ENCODE data around the gene L3MBTL4. TPM values are rescaled to one million over a fixed set of nuclear protein-coding genes. Genes with fewer than 3 reads are reported as not detected.

The L3MBTL4 gene
- polyA plus RNA-seq, 4 donors: 2.6 to 6.5 (median 3.6) TPM

DNA sequence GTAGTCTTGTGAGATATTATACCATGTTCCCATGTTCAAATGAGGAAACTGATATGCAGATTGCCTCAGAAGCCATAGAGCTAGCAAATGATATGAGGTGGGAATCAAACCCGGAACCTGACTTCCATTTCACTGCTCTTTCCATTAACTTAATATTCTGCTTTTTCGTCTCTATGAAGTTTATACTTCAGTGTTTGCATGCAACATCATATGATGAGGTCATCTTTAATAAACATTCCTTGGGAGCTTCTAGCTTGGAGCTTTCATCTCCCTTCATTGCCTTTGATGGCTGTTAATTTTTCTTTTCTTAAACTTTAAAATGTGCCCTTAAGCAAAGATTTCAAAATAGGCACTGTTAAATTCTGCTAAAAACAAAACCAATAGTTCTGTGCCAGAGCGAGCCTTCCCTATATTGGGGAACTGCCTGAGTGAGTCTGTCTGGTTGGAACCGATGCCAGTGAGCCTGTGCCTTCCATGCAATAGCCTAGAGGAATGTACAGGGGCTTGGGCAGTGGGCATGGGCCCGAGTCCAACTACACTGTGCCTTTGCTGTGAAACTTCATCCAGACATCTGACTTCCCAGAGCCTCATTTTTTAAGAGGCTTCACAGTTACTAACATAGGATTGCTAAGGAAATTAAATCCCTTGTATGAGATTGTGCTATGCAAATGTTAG lies 428.3 kb downstream of the L3MBTL4 start:
- H3K9me3 ChIP-seq (ENCODE audit: control insufficient read depth in 2 of 2, insufficient read depth in 1 of 2, low read depth in 1 of 2, low read length in 1 of 2): no peaks in the 10 kb centered on the region
- H3K27me3 ChIP-seq (ENCODE audit: control insufficient read depth in 3 of 3, insufficient read depth in 3 of 3, low read length in 3 of 3): no peaks in the 10 kb centered on the region
- 76 to 88% (median 77%) methylated on average over 5 of the region's 5 CpGs for WGBS, 3 donors
- no peak overlapping the region for H3K4me3 ChIP-seq (ENCODE audit: low read depth in 1 of 3, low read length in 3 of 3)
- H3K4me1 ChIP-seq (ENCODE audit: control insufficient read depth in 3 of 3, insufficient read depth in 2 of 3, low read depth in 1 of 3, low read length in 2 of 3): no peaks in the 10 kb centered on the region
- no peaks in the 10 kb centered on the region for H3K36me3 ChIP-seq (ENCODE audit: control insufficient read depth in 3 of 3, insufficient read depth in 2 of 3, low read depth in 1 of 3, low read length in 3 of 3)
- no peak overlapping the region for H3K27ac ChIP-seq (ENCODE audit: low read depth in 1 of 3, low read length in 2 of 3)
- no peak for DNase-seq
- FAIRE-seq: no peak

DNA sequence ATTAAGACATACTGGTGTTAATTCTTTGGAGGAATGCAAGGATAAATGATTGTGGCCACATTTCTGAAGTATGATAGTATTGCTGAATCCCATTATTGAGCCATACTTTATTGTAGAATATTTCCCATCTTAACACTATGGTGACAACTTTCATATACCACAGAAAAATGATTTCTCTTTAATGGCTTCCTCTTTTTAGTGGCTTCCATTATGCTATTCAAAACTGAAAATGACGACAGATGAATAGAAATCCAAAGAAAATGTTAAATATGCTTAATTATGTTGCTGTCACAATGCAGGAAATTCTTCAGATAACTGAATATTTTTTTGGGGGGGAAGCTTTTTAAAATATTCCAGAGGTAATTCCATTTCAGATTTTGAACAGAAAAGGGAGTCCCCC lies 430.5 kb downstream of the L3MBTL4 start:
- WGBS, 3 donors: 79 to 83% (median 81%) methylated on average over 1 of the region's 1 CpG
- Histone ChIP-seq H3K36me3 (ENCODE audit: control insufficient read depth in 3 of 3, insufficient read depth in 2 of 3, low read depth in 1 of 3, low read length in 3 of 3) (no peaks in the 10 kb centered on the region), H3K27me3 (ENCODE audit: control insufficient read depth in 3 of 3, insufficient read depth in 3 of 3, low read length in 3 of 3) (no peaks in the 10 kb centered on the region), H3K4me1 (ENCODE audit: control insufficient read depth in 3 of 3, insufficient read depth in 2 of 3, low read depth in 1 of 3, low read length in 2 of 3) (no peaks in the 10 kb centered on the region), H3K27ac (ENCODE audit: low read depth in 1 of 3, low read length in 2 of 3) (no peak overlapping the region), H3K9me3 (ENCODE audit: control insufficient read depth in 2 of 2, insufficient read depth in 1 of 2, low read depth in 1 of 2, low read length in 1 of 2) (no peaks in the 10 kb centered on the region), H3K4me3 (ENCODE audit: low read depth in 1 of 3, low read length in 3 of 3) (no peak overlapping the region)
- FAIRE-seq (no peak), DNase-seq (no peak)

DNA sequence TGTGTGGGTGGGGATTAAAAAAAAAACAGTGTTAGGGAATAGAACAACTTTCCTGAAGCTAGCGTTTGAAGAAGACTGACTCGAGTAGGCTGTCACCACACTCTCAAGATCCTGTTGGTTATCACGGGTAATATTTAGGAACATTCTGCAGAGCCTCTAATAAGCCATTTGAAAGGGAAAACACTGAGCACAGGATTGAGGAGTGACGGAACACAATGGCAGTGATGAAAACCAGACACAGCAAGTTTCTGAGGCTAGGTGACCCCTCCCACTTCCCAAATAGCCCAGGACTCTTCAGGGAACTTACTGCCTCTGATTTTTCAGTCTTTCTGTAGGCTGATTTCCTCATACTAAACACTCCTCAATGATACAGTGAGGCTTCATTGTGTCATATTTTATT lies 431.2 kb downstream of the L3MBTL4 start:
- FAIRE-seq: no peak
- Histone ChIP-seq H3K9me3 (ENCODE audit: control insufficient read depth in 2 of 2, insufficient read depth in 1 of 2, low read depth in 1 of 2, low read length in 1 of 2) (no peaks in the 10 kb centered on the region), H3K4me1 (ENCODE audit: control insufficient read depth in 3 of 3, insufficient read depth in 2 of 3, low read depth in 1 of 3, low read length in 2 of 3) (no peaks in the 10 kb centered on the region), H3K27ac (ENCODE audit: low read depth in 1 of 3, low read length in 2 of 3) (no peak overlapping the region), H3K36me3 (ENCODE audit: control insufficient read depth in 3 of 3, insufficient read depth in 2 of 3, low read depth in 1 of 3, low read length in 3 of 3) (no peaks in the 10 kb centered on the region), H3K4me3 (ENCODE audit: low read depth in 1 of 3, low read length in 3 of 3) (no peak overlapping the region), H3K27me3 (ENCODE audit: control insufficient read depth in 3 of 3, insufficient read depth in 3 of 3, low read length in 3 of 3) (no peaks in the 10 kb centered on the region)
- WGBS, 3 donors: 49 to 86% (median 76%) methylated on average over 4 of the region's 4 CpGs
- DNase-seq: no peak

DNA sequence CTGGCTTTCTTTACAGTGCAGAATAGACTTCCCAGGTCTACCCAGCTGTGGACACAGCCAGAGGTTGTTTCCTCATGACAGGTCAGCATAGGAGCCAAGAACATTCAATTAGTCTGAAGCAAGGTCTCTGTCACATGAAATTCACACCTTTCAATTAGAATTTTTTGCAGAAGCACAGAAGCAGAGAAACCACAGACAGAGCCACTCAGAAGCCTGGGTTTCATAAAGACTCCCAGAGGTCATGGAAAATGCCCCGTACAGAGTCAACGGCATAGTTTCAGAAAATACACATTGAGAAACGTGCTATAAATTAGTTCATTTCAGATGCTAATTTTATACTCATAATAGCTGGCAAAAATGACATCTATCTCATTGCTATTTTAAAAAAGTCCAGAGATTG lies 432.4 kb downstream of the L3MBTL4 start:
- Histone ChIP-seq H3K27ac (ENCODE audit: low read depth in 1 of 3, low read length in 2 of 3) (no peak overlapping the region), H3K27me3 (ENCODE audit: control insufficient read depth in 3 of 3, insufficient read depth in 3 of 3, low read length in 3 of 3) (no peaks in the 10 kb centered on the region), H3K4me3 (ENCODE audit: low read depth in 1 of 3, low read length in 3 of 3) (no peak overlapping the region), H3K36me3 (ENCODE audit: control insufficient read depth in 3 of 3, insufficient read depth in 2 of 3, low read depth in 1 of 3, low read length in 3 of 3) (no peaks in the 10 kb centered on the region), H3K4me1 (ENCODE audit: control insufficient read depth in 3 of 3, insufficient read depth in 2 of 3, low read depth in 1 of 3, low read length in 2 of 3) (no peaks in the 10 kb centered on the region), H3K9me3 (ENCODE audit: control insufficient read depth in 2 of 2, insufficient read depth in 1 of 2, low read depth in 1 of 2, low read length in 1 of 2) (no peaks in the 10 kb centered on the region)
- 74 to 95% (median 84%) methylated on average over 3 of the region's 3 CpGs for WGBS, 3 donors
- no peak for DNase-seq
- no peak for FAIRE-seq

DNA sequence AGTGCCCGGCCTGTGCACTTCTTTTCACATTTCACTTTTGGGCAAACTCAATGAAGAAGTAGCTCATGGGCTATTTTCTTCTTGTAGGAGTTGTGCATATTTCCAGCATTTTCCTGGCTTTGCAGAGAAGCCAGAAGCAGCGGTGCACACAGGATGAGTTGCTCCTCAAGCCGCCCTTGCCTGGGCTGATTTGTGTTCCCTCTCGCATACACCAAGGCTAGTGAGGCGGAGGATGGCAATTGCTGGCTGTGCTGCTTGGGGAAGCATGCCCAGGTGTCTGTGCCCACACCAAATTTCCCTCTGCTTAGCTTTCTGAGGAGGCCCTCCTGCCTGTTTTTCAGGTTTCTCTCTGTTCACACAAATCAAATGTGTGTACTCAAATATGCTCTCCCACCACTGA lies 434.0 kb downstream of the L3MBTL4 start:
- Histone ChIP-seq H3K27ac (ENCODE audit: low read depth in 1 of 3, low read length in 2 of 3) (no peak overlapping the region), H3K27me3 (ENCODE audit: control insufficient read depth in 3 of 3, insufficient read depth in 3 of 3, low read length in 3 of 3) (no peaks in the 10 kb centered on the region), H3K4me1 (ENCODE audit: control insufficient read depth in 3 of 3, insufficient read depth in 2 of 3, low read depth in 1 of 3, low read length in 2 of 3) (no peaks in the 10 kb centered on the region), H3K36me3 (ENCODE audit: control insufficient read depth in 3 of 3, insufficient read depth in 2 of 3, low read depth in 1 of 3, low read length in 3 of 3) (no peaks in the 10 kb centered on the region), H3K9me3 (ENCODE audit: control insufficient read depth in 2 of 2, insufficient read depth in 1 of 2, low read depth in 1 of 2, low read length in 1 of 2) (no peaks in the 10 kb centered on the region), H3K4me3 (ENCODE audit: low read depth in 1 of 3, low read length in 3 of 3) (no peak overlapping the region)
- FAIRE-seq: no peak
- WGBS, 3 donors: 89 to 94% (median 94%) methylated on average over 5 of the region's 5 CpGs
- DNase-seq: no peak

DNA sequence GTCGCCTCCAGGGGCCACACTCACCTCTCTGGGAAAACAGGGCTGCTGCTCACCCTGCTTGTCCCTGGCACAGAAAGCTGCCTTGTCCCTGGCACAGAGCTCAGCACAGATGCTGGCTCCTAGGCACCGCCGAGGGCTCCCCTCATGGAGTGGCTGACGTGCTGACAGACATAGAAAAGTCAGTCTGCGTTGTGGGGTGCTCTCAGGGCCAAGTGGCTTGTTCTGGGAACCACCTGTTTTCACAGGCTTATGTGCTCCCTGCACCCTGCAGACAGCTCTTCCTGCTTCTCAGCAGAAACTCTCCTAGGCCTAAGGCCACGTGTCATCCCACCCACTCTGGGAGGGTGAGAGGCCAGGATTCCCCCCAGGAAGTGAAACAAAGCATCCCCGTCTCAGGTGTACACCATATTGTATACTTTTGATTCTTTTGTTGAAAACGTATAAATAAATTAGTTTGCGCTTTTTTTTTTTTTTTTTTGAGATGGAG lies 434.7 kb downstream of the L3MBTL4 start:
- H3K4me3 ChIP-seq (ENCODE audit: low read depth in 1 of 3, low read length in 3 of 3): no peak overlapping the region
- H3K27me3 ChIP-seq (ENCODE audit: control insufficient read depth in 3 of 3, insufficient read depth in 3 of 3, low read length in 3 of 3): no peaks in the 10 kb centered on the region
- no peak overlapping the region for H3K27ac ChIP-seq (ENCODE audit: low read depth in 1 of 3, low read length in 2 of 3)
- FAIRE-seq: no peak
- no peaks in the 10 kb centered on the region for H3K36me3 ChIP-seq (ENCODE audit: control insufficient read depth in 3 of 3, insufficient read depth in 2 of 3, low read depth in 1 of 3, low read length in 3 of 3)
- no peaks in the 10 kb centered on the region for H3K4me1 ChIP-seq (ENCODE audit: control insufficient read depth in 3 of 3, insufficient read depth in 2 of 3, low read depth in 1 of 3, low read length in 2 of 3)
- 84 to 88% (median 86%) methylated on average over 8 to 9 of the region's 9 CpGs for WGBS, 3 donors
- no peak for DNase-seq
- no peaks in the 10 kb centered on the region for H3K9me3 ChIP-seq (ENCODE audit: control insufficient read depth in 2 of 2, insufficient read depth in 1 of 2, low read depth in 1 of 2, low read length in 1 of 2)

DNA sequence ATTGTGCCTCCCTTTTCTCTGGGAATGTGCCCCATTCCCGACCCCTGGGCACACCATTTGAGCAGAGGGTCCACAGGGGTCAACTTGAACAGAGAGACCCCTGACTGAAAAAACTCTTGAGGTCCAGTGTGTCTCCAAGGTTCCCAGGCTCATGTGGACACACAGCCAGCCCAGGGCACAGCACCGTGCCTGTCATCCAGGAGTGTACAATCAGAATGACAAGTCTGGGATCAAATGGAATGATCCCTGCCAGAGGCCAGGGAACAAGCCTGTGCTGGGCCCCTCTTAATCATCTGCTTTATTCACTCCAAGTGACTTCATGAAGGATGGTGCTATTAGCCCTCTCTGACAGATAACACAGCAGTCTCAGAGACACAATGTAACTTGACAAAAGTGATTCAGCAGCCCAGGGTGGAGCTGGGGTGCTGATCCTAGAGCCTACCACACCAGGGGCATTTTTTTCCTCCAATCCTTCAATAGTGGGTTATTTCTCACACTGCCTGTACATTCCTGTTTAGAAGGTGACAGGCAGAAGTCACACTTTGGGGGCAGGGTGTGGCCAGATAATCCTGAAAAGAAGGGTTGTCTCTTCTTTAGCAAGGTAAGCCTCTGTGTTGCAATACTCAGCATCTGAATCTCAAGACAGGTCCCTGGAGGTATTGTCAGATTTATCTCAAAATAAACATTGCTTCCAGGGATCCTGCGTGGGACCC lies 435.4 kb downstream of the L3MBTL4 start:
- H3K9me3 ChIP-seq (ENCODE audit: control insufficient read depth in 2 of 2, insufficient read depth in 1 of 2, low read depth in 1 of 2, low read length in 1 of 2): no peaks in the 10 kb centered on the region
- no peaks in the 10 kb centered on the region for H3K4me1 ChIP-seq (ENCODE audit: control insufficient read depth in 3 of 3, insufficient read depth in 2 of 3, low read depth in 1 of 3, low read length in 2 of 3)
- DNase-seq (no peak), FAIRE-seq (no peak)
- H3K27me3 ChIP-seq (ENCODE audit: control insufficient read depth in 3 of 3, insufficient read depth in 3 of 3, low read length in 3 of 3): no peaks in the 10 kb centered on the region
- H3K4me3 ChIP-seq (ENCODE audit: low read depth in 1 of 3, low read length in 3 of 3): no peak overlapping the region
- no peaks in the 10 kb centered on the region for H3K36me3 ChIP-seq (ENCODE audit: control insufficient read depth in 3 of 3, insufficient read depth in 2 of 3, low read depth in 1 of 3, low read length in 3 of 3)
- H3K27ac ChIP-seq (ENCODE audit: low read depth in 1 of 3, low read length in 2 of 3): no peak overlapping the region
- 72 to 83% (median 78%) methylated on average over 3 of the region's 3 CpGs for WGBS, 3 donors

DNA sequence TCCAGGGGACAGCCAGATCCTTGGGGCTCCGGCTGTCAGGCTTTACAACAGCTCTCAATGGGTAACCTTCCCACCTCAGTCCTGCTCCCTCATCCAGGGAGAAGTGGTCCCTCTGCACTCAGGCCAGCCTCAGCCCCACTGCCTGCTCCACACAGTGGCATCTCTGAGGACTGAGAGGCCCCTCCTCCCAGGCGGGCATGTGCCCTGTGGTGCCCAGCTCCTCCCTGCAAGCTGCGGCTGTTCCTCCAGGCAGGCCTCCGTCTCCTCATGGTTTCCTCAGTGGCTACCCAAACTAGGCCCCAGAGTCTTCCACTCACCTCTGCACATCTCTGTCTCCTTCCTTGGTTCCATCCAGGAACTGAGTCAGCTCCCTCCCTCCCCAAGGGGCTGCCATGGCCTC lies 437.7 kb downstream of the L3MBTL4 start:
- WGBS, 3 donors: 82 to 94% (median 89%) methylated on average over 4 of the region's 4 CpGs
- H3K4me3 ChIP-seq (ENCODE audit: low read depth in 1 of 3, low read length in 3 of 3): no peak overlapping the region
- no peaks in the 10 kb centered on the region for H3K36me3 ChIP-seq (ENCODE audit: control insufficient read depth in 3 of 3, insufficient read depth in 2 of 3, low read depth in 1 of 3, low read length in 3 of 3)
- DNase-seq: no peak
- H3K27ac ChIP-seq (ENCODE audit: low read depth in 1 of 3, low read length in 2 of 3): no peak overlapping the region
- H3K9me3 ChIP-seq (ENCODE audit: control insufficient read depth in 2 of 2, insufficient read depth in 1 of 2, low read depth in 1 of 2, low read length in 1 of 2): no peaks in the 10 kb centered on the region
- no peak for FAIRE-seq
- H3K4me1 ChIP-seq (ENCODE audit: control insufficient read depth in 3 of 3, insufficient read depth in 2 of 3, low read depth in 1 of 3, low read length in 2 of 3): no peaks in the 10 kb centered on the region
- H3K27me3 ChIP-seq (ENCODE audit: control insufficient read depth in 3 of 3, insufficient read depth in 3 of 3, low read length in 3 of 3): no peaks in the 10 kb centered on the region

Measured in small intestine (tissue), 7 donors.